Femur (tissue), 1 donor: ENCODE data around the gene CARMIL1.
"Not testable (repeated sequence)": the region's sequence is repeated elsewhere in the genome, so short reads cannot be mapped to it uniquely, and the experiment has no call there.

ENCODE experiments used
- DNase-seq: peaks from one replicate; pipeline ENCODE4 v3.0.0-alpha.2; 2017

Gene CARMIL1

DNA sequence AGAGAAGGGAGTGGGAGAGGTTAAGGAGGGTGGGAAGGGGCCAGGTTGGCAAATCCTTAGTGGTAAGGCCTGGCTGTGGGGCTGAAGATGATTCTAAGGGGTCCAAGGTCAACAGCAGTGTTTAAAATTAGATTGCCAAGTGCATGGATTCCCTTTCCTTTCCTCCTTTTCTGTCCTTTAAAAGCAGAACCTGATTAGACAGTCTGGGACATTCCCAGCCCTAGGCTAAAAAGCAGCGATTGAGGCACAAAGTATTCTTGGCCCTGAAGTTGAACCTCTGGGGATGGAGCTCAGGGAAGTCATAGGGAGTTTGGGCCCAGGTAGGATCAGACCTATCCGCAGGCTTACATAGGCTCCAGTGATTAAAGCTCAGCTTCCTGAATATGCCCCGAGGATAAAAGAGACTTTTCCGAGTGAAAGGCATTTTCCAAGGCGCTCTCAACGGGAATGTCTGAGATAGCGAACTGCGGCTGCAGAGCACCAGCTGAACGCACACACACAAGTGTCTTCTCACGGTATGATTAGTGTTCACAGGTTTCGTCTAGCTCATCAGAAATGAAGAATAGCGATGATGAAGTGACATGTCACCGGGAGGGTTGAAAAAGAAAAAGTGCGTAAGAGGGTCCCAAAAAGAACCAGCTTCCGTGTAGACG, 787 bp upstream of the CARMIL1 start:
- no peak for DNase-seq

DNA sequence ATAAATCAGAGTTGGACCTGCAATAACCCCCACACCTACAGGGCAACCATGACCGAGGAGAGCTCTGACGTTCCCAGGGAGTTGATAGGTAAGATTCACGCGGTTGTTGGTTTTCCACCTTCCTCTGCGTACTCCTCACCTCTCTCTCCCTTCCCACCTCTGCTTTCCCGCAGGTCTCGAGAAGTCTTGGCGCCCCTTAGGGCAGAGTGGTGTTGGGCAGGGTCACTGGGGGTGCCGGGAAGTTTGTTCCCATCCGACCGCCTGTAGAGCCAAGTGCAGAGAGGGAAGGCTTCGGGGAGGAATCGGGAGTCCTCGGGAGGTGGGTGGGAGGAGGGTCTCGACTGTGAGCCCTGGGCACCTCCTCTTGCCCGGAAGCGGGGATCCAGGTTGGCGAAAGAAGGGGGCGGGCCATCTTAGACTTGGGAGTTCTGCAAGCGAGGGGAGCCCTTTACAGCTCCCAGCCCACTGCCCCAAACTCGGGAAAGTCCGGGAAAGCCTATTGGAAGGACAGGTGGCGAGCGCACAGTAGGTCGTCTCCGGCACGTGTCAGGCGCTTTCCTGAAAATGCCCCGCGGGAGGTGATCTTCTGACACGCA, 672 bp downstream of the CARMIL1 start:
- peak; percentile 36 for DNase-seq

DNA sequence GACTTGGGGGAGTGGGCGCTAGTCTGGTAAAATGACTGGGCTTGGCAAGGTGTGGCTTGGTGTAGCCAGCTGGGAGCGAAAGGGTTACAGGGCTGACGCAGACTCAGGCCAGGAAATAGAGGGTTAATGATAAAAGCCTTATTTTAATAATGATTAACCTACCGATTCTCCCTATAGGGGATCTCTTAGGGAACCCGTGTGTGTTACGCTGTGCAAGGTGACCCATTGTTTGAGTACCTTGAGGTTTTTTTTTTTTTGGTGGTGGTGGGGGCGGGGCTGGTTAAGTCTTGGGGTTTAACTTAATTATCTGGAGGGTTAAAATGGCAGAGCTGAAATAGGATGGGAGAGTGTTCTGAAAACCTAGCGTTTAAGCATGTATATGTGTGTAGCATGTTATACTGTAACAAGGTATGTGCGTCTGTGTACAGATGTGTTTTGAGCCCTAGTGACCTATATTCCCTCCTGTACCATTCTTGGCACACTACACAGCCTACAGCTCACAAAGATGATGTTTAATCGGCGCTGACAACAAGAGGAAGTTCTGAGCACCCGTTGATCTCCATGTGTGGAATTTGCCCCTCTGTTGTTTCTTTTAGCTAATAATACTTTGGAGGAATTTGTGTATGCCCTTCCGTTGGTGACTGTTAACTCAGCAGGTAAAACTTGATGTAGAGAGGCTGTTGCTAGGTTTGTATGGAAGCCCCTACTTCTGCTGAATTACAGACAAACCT, 1.3 kb downstream of the CARMIL1 start:
- no peak for DNase-seq

DNA sequence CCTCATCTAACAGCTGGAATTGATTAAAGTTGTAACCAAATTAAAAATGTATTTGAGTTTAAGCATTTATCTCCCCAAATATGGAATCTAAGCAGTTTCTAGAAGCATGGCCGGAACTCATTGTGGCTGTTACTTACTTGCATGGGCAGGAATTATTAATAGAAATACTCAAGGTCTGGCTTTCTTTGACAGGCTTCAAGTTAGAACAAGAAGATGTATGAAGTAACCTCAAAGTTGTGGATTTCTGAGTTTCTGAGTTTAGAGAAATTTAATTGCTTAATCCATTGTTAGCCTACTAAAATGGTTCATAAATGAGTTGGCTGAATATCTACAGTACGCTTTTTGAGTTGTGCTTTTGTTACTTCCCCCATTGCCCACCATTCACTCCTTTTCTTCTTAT, 7.7 kb downstream of the CARMIL1 start:
- no peak for DNase-seq

DNA sequence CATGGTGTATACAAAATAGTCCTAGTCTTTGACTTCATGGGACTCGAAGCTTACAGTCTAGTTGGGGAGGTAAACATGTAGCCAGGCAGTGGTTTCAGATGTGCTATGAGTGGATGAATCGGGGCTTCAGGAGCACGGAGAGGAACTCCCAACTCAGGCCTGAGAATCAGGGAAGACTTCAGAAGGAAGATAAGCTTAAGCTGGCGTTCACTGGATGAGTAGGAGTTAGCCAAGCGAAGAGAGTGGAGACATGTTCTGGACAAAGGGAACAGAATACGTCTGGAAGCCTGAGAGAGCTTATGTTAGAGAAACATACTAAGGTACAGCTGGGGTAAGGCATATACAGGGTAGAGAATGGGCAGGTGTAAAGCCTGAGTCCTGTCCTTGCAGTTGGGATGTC, 8.8 kb downstream of the CARMIL1 start:
- DNase-seq = no peak

DNA sequence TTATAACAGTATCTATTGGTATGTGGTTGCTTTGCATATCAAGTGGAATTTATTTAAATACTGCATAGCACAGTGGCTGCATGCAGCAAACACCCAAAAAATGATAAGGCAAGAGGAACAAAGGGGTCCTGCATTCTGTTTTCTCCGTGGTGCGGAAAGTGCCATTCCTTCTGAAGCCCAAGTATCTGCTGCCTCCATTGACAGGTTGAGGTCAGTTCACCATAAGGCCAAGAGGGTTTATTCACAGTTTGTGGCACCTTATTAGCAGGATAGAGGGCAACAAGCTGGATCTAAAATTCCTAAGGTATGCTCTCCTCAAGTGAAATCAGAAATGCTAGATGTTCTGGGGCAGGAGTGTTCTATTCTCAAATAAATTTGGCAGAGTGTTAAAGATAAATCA, 9.3 kb downstream of the CARMIL1 start:
- DNase-seq = no peak

DNA sequence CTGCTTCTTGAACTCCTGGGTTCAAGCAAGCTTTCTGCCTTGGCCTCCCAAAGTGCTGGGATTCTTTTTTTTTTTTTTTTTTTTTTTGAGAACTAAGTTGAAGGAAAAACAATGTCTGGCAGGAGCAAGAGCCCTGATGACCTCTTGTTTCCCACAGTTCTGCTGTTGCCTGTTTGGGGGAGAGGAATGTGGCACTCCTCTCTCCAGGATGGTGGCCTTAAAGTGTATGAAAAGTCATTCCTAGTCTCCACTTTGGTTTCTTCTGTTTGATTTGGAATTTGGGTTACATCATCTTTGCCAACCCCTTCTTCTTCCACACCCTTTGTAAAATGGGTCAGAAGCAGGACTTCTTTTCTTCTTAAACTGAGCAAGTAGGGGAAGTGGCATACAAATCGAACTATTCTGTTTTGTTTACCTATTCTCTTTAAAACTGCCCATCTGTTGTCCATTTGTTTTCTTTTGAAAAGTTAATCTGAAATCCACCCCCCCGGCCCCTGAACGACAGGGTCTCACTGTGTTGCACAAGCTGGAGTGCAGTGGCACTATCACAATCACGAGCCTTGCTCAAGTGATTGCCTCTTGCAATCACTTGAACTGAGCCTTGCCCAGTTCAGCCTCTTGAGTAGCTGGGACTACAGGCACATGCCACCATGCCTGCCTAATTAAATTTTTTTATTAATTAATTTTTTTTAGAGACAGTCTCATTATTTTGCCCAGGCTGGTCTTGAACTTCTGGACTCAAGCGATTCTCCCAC, 11.3 kb downstream of the CARMIL1 start:
- DNase-seq = no peak

DNA sequence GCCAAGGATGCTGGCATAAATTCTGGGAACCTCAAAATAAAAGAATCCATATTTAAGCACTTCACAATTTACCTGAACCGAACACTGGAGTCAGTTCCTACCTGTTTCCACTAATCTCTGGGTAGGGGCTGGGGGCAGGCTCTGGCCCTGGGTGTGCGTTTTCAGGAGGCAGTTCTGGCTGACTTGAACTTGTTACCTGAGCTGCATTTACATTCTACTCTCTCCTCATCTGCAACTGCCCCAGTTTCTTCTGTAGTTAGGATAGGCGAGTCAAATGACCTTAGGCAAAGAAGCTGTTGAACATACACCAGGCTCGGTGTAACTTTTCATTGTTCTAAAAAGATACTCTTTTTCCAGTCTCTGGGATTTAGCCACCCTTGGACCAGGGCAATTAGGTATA, 13.2 kb downstream of the CARMIL1 start:
- DNase-seq = no peak

DNA sequence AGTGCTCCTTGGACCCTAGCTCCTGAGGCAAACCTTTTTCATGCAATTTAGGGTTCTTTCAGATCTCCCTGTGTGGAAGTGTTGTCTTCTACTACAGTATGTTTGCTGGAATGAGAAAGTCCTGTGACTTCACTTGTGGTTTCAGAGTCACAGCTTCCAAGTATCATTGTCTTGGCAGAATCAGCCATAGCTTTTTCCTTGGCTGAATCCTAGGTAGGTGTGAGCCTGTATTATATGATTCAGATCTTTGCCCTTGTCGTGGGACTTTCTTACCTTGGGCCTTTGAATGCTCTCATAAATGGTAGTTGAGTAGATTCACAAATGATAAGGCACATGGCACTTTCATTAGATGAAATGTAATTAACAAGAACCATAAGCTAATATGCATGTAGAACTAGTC, 16.5 kb downstream of the CARMIL1 start:
- no peak for DNase-seq

DNA sequence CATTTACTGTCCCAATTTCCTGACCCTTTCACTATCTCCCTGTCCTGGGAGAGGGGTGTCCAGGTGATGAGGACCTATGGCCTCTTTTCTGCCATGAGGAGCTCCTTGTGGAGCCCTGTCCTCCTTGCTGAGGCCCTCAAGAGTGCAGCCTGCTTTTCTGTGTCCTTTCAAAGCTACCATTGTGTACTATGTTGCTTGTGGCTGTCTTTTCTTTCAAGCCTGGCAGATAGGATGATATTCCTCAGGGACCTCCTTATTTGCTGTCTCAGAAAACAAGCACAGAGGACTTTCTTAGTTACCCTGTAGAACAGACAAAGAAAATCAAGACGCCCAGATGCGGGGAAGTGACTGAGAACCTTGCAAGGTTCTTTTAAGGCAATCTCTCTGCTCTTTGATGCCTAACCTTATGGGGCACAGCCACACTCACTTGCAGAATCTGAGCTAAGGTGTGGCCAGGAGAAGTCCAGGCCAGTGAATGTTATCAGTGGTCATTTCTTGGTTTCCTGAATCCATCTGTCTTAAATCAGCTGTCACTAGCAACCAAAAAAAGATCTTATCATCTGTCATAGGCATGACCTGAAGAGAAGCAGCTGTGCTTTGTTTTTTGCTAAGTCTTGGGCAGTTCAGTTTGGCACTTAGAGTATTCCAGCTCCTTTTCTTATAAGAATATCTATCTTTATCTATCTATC, 17.2 kb downstream of the CARMIL1 start:
- no peak for DNase-seq

DNA sequence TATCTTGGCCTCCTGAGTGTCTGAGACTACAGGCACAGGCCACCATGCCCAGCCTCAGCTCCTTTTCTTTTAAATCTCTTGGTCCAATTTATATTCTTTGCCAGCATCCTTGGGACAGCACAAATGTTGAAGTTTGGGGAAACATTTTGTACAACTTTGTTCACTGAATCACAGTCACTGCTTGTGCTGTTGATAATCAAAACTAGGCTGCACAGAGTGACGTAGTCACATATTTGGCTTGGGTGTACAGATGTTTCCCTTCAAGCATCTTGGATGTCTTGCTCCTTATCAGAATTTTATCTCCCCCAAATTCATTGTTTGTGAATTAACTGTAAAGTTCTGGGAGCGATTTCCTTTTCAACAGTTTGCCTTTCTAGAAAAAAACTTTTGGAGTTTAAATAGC, 17.9 kb downstream of the CARMIL1 start:
- no peak for DNase-seq

DNA sequence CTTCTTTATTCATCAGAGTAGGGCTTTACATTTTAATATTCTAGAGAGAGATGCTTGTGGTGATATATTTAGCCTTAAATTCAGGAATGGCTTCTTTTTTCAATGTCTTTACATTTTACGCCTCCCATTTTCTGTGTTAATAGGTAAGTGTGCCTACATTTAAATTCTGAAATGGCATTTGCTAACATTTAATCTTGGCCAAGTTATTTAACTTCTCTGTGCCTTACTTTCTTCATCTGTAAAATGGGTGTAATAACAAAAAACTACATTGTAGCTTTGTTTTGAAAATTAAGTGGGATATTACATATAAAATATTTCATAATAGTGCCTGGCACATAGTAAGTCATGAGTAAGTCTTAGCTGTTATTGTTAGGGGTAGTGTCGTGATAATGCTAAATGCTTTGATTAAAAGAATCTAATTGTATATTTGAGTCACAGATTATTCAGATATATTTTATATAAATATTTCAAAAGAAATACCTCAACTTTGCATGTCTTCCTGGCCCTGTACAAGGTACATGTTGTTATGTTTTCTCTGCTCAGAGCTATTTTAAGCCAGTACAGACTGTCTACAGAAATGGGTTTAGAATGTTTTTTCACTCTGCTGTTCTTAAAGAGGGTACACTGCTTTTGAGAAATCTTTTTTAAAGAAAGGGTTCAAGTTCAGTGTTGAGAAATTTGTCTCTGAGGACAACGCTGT, 18.8 kb downstream of the CARMIL1 start:
- DNase-seq = no peak

DNA sequence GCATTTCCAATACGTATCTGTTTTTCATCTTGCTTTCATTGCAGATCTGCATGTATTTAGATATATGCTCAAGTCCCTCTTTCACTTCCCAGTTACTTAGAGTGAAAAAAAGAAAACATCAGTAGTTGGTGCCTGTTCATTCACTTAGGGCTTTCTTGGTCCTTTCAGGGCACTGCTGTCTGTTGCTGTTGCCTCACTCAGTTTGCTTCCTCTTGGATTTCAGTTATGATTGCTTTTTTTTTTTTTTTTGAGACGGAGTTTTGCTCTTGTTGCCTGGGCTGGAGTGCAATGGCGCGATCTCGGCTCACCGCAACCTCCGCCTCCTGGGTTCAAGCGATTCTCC, 19.3 kb downstream of the CARMIL1 start:
- not testable (repeated sequence) for DNase-seq

DNA sequence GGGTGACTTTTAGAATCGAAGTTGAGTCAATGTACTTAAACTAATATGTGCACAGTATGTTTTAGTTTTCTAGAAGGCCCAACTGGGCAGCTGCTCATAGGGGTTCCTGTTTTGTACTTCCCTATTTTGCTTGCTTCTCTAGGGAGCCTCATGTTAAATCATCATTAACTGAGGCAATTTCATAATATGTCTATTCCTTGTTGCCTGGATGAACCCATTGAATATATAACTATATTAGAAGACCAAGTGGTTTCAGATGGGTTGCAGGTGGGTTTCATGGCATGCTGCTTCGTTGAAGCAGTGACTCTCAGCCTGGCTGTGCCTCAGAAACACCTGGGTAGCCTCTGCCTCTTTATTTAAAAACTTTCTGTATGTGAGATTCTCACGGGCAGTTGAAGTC, 22.2 kb downstream of the CARMIL1 start:
- no peak for DNase-seq

DNA sequence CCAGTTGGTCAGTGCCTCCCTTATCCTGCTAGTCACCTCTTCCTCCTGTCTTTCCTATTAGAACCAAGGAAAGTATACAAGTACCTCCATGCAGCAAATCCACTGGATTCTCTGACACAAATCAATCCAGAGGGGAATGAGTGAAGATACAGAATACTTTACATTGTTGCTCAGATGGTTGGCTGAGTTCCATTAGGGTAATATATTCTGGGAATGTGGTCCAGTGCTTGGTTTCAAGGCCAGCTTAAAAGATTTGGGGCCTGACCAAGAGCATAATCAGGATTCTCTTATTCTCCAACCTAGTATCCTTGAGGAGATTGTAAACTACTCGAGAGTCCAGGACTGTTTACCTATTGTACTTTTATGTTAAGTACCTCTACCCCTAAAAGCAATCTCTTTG, 23.0 kb downstream of the CARMIL1 start:
- DNase-seq = no peak

DNA sequence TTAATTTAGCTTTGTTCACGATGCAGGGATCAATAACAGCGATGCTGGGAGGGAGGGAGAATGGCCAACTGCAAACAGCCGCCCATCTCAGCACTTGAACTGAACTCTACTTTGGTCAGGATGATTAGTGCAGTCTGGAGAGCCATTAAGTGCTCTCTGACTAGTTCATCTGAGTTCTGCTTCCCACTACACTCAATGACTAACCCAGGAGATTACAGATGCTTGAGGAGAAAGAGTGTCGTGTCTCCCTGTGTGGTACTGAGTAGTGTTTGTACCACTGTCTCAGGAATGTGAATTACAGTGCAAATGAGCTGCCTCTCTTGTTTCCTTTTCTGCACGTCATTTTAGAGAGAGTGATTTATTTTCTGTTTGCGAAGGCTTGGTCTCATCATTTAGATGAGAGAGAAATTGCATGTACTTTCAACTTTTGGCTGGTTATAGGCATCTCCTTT, 23.5 kb downstream of the CARMIL1 start:
- DNase-seq = no peak

DNA sequence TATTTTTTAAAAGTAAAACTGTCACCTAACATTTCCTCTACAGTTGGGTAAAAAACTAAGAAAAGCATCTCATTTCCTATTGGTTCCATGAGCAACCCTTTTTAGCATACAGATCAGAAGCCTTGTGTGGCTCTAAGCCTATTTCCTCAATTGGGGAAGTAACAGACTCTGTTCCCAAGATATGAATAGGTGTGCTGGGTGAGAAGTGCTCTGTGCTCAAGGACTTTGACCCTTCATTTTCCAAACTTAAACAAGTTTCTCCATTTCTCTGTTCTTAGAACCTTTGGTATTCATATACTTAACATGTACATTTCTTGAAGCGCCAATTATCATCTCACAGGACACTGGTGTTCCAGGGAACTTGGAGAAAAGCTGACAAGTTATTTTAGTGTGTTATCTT, 24.1 kb downstream of the CARMIL1 start:
- no peak for DNase-seq

DNA sequence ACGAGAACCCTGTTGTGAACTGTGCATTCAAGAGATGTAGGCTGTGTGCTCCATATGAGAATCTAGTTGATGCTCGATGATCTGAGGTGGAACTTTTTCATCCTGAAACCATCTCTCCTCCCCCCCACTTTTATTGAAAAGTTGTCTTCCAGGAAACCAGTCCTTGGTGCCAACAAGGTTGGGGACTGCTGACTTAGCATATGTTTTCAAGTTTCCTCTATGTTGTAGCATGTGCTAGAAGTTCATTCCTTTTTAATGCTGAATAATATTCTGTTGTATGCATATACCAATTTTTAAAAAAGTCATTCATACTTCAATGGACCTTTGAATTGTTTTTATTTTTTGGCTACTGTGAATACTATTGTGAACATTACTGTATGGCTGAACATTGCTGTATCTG, 27.2 kb downstream of the CARMIL1 start:
- DNase-seq = no peak

DNA sequence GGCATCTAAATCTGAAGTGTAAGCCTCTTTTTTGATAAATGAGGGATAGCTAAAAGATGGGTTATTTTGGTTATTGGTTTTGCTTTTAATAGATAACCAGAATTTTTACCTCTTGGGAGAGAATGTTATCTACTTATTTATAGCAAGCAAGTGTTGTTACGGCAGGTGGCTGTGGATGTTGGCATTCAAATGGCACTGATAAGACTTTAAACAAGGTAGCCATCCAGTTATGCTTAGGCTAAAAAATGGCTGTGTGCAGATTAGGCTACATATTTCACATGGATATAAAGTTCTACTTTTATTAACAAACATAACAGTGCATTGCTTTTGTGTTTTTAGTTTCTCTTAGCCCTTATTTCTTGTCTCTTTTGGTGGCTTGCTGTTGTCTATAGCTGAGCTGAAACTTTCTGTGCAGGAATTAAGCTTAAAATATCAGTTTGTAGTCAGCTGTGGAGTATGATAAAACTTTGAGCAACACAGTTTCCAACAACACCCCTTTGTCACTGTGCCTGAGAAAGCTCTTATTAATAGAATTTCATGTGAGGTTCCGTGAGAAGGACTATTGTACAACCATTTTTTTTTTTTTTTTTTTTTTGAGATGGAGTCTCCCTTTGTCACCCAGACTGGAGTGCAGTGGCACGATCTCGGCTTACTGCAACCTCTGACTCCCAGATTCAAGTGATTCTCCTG, 28.8 kb downstream of the CARMIL1 start:
- no peak for DNase-seq

DNA sequence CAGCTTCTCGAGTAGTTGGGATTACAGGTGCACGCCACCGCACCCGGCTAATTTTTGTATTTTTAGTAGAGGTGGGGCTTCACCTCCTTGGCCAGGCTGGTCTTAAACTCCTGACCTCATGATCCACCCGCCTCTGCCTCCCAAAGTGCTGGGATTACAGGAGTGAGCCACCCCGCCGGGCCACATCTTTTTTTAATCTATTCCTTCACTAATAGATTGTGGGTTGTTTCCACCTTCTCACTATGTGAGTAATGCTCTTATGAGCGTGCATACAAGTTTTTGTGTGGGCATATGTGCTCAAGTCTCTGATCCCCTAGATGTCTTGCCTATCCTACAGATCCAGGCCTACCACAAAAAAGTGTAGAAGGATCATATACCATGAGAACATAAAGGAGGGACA, 30.7 kb downstream of the CARMIL1 start:
- no peak for DNase-seq

DNA sequence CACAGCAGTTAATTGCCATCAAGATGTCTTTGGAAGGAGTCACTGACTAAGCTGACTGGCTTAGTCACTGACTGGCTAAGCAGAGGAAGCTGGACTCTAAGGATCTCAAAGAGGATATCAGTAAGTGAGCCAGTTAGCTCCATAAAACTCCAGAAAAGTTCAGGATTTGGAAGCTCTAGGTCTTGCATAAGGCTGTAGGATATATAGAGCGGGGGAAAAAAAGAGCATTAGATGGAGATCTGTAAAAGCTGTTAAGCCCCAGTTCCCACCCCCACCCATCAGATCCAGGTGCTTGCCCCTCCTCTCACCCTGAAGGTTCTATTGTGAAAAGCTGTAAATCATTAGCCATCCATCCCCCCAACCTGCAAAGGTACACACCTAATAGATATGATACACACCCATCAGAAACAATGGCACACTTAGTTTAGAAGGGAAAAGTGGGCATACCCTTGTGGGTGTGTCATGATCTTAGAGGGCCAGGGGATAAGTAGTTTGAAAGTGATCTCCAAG, 32.2 kb downstream of the CARMIL1 start:
- no peak for DNase-seq
